GM19238 (cell line): ENCODE measurements around the gene DGKH.
"Not testable (repeated sequence)": the region's sequence is repeated elsewhere in the genome, so short reads cannot be mapped to it uniquely, and the experiment has no call there.

Source experiments
- DNase-seq: peaks from one replicate; pipeline ENCODE4 v3.0.0; 2011; ENCODE audit warnings: low spot score; ENCODE audit not compliant: insufficient read length

DGKH gene

DNA sequence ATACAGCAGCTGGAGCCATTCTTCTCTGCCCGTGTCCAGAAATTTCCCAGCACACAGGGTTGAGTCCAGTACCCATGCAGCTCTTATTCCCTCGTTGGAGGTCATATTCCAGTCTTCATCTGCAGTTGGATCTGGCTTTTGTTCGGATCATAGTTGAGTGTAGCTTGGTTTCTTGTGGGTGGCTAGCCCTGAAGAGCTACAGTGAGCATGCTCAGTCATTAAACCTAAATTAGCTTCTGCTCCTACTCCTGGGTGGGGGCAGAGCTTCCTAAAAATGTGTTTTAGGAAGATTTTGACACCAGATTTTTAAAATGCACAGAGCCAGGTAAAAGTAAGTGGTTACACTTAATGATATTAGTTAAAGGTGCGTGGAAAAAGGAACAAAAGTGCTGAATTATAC, 64.4 kb downstream of the DGKH start:
- DNase-seq: no peak

DNA sequence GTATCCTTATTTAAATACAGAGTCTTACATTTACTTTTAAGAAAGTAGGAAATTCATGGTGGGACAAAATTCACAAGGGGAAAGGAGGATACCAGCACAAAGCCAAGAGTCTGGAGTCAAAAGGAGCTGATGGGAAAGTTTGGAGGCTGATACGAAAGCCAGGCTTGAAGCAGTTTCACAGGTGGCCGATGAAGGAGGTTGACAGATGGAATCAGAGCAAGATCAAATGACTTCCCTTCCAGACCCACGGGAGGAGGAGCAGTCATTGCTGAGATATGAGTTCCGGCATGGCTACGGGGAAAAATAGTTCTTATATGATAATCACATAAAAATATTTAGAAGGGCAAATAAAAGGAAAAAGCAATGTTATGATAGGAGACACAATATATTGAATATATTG, 65.0 kb downstream of the DGKH start:
- DNase-seq: no peak

DNA sequence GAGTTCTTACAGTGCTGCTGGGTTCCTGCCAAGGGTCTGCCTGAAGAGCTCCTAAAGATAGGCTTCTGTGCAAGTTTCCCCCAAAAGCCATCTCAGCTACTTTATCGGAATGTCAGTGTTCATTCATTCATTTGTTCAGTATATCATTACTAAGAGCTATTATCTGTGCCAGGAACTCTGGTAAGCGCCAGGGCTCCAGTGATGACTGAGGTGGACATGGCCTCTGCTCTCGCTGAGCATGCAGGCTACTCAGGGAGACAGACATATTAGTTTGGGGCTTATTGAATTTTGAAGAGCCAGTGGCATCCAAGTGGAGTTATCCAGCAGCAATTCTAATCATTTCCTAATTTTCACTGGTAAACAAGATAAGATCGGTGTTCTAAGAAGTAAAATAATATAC, 65.8 kb downstream of the DGKH start:
- DNase-seq: no peak

DNA sequence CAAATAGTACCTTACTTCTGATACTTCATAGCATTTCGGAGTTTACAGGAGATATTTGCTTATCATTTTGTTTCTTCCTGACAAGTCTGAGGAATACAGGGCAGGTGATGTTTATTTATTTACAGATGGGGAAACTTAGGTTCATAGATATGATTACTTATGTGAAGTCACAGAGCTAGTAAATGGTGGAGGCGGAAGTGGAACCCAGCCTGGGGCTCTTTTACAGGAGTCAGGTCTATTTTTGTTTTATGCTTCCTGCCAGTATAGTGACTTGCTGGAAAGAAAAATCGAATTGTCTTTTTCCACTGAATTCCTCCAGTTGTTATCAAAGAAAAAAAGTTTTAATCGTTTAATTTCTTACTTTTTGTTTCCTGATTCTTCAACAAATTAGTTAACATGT, 66.5 kb downstream of the DGKH start:
- DNase-seq: no peak

DNA sequence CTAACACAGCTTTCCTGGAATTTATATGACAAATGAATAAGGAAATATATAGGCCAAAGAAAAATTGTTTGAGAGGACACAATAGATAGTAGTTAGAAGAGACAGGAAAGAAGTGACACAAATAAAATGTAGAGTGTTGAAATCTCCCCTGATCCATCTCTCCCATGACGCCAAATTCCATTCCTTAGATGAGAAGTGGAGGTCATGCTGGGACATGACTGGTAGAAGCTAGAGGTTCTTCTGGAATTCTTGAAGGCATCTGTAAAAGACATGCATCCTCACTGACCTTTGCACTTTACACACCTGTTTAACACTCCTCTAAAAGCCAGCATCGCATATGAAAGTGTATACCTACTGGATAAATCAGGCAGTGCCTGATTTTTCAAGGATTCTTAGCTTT, 67.8 kb downstream of the DGKH start:
- no peak for DNase-seq

DNA sequence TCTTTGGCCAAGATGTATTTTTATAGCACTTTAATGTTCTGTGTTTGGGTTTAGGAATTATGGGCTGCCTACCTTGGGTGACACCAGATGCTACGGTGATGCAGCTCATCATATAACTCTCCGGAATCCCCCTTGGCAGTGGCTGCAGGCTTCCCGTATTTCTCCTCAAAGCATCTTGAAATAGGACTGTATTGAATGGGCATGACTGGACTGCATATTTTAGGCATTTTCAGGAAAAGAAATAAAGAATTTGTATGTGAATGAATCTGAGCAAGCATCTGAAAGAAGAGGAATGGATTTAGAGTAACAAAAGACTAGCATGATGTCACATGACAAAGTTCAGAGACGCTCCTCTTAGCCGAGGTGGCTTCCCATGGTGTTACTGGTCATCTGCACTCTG, 70.6 kb downstream of the DGKH start:
- no peak for DNase-seq

DNA sequence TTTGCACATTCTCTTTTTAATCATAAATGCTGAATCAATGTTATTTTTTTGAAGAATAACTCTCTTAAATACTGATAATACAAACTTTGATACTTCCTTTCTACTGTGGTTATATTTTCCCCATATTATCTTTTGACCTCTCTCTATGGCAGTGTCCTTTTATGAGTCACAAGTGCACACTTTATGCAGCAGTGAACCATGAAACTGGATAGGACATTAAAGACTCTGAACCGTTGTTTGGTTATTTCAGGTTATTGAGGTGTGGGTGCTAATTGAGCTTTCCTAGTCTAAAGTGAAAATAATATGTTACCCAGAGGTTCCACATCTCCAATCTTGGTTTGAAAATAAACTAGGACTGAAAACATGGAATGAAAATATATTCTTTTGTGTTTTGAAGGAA, 71.4 kb downstream of the DGKH start:
- DNase-seq: no peak

DNA sequence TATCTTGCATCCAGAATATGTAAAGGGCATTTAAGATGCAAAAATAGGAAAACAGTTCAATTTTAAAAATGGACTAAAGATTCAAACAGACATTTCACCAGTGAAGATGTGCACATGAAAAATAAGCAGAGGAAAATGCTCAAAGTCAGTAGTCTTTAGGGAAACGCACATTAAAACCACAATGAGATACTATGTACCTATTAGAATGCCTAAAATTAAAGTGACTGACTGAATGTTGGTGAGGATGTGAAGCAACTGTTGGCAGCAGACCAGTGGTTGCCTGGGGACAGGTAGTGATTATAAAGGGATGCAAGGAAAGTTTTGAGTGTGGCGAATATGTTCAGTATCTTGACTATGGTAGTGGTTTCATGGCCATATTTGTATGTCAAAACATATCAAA, 75.2 kb downstream of the DGKH start:
- no peak for DNase-seq

DNA sequence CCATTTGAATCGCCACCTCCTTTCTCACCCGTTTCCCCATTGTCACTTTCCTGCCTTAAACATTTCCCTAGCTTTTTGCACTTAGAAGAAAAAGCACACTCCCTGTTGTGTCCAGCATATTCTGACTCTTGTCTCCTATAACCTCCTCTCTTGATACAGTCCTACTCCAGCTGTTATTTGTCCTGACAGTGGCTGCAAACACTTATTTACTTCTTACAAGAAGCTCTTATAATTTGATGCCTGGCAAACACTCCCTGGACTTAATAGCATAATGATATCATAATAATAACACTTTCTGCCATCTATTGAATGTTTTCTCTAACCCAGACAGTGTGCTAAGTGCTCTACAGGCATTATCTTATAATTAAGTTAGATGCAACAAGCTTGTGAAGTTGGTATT, 76.6 kb downstream of the DGKH start:
- DNase-seq: no peak

DNA sequence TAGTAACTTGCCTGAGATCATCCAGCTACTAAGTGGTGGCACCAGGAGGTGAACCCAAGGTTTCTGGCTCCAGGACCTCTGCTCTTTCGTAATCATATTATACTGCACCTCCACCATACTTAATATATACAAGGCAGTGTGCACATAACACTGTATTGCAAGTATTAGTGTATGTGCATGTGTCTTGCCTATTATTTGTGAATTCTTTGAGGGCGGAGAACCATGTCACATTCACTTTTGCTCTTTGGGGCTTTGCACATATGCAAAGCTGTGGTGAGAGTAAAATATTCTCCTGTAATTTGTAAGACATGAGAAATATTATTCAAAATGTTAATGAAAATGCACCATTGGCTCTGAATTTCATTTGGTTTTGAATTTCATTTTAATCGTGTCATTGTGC, 78.6 kb downstream of the DGKH start:
- DNase-seq: no peak

DNA sequence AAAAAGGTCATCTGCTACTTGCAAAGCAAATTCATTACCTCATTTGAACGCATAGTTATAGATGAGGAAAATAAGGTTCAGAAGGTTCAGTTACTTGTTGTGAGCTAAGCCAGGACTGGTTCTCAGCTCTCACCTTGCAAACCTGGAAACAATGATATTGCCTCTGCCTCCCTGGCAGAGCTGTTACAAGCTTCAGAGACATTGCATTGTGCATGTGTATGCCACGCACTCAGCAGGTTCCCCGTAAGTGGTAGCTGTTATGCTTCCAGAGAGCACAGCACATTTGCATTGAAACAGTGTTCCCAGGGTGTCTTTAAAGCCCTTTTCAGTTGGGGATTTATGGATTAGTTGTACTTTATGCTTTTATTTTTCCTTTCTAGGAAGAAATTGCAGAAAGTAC, 80.6 kb downstream of the DGKH start:
- no peak for DNase-seq

DNA sequence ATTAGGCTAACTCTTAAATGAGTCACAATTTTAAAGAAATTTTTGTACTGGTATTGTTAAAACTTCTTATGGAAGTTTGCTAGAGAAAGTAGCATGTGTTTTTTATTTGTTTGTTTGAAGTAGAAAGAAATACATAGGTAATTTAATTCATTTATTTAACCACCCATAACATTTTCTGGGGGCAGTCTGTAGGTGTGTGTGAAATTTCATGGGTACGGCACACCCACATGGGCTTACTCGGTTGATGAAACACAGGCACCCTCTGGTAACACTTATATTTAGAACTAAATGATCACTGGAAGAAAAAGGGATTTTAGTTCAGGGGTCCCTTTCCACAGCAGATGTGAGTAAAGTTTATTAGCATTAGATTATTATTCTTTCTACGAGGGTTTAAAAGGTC, 88.1 kb downstream of the DGKH start:
- DNase-seq: no peak

DNA sequence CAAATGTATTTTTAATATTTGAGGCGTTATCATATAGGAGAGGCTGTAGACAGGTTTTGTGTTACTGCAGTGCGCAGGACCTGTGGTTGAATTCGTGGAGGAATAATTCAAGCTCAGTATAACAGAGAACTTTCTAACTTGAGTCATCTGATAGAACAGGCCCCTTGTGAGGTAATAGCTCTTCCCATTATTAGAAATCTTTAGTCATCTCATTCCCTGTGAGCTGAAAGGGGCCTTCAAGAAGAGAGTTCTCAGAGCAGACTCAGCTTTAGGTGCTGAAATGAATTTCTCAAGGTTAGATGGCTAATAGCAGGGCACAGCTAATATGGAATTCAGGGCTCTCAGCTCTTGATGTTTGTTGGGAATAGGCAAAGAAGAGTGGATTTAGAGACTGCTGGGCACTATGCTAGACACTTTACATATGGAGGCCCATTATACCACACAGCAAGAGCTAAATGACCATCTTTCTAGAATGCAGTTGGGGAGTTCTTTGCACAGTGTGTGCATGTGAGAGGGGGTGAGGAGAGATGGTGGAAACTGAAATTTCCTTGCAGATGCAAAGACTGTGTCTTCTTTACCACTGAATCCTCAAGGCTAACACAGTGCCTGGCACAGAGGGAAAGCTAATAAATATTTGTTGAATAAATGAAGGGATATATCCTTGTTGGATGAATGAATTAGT, 89.5 kb downstream of the DGKH start:
- no peak for DNase-seq

DNA sequence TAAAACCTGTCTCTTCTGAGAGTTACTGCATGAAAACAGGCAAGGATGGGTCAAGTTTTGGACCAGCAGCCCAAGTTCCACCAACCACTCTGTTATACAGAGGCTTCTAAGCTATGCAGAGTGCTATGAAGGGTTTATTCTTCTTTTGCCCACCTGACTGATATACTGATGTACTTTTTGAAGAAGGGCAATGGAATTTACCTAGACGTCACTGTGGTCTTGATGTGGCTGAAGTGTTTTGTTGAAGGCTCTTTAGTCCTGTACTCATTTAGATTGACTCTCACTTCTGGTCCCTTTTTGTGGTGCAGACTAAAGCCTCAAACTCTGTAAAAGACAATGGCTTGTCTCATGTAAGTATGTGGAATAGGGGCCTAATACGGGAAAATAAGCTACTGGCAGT, 92.0 kb downstream of the DGKH start:
- no peak for DNase-seq

DNA sequence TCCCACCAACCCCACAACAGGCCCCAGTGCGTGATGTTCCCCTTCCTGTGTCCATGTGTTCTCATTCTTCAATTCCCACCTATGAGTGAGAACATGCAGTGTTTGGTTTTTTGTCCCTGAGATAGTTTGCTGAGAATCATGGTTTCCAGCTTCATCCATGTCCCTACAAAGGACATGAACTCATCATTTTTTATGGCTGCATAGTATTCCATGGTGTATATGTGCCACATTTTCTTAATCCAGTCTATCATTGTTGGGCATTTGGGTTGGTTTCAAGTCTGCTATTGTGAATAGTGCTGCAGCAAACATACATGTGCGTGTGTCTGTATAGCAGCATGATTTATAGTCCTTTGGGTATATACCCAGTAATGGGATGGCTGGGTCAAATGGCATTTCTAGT, 92.6 kb downstream of the DGKH start:
- DNase-seq: not testable (repeated sequence)

DNA sequence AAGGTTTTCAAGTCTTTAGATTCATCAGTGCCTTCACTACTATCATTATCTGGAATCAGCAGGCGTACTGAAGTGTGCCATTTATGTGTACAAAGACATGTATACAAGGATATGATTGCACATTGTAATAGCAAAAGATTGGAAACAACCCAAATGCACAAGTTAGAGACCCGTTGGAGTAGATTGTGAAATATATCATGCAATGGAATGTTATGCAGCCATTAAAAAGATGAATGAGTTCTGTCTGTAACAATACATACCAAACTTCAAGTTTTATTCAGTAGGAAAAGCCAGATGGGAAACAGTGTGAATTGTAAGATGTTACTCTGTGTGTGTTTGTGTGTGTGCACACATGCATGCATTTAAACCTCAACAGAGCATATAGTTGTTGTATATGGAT, 97.9 kb downstream of the DGKH start:
- DNase-seq: no peak

DNA sequence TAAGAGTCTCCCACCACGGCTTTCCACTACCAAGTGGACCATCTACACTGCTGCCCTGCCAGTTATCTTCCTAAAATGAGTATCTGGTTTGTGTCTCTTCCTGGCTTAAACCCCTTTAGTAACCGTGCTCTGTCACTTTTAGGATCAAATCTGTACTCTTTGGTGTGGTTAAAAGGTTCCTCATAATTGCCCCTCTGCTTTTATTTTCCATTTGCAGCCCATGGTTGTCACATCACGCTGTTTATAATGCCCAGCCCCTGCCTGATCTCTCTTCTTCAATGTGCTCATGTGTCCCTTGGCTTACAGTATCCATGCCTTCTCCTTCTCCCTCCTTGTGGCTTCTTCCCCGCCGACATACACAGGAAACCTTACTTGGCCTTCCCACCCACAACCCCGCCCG, 100.1 kb downstream of the DGKH start:
- DNase-seq: no peak

DNA sequence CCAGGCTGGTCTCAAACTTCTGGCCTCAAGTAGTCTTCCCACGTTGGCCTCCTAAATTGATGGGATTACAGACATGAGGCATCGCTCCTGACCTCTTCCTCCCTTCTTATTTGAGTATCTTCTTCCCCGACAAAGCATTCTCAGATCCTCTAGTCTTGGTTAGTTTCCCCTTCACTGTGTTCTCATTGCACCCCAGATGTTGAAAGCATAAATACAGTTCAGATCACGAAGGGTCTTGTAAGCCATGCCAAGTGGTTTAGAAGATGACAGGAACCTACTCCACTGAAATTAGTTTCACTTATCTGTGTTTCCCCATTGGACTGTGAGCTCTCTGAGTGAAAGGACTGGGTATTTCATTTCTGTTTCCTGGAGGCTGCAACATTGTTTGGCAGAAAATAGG, 100.7 kb downstream of the DGKH start:
- no peak for DNase-seq

DNA sequence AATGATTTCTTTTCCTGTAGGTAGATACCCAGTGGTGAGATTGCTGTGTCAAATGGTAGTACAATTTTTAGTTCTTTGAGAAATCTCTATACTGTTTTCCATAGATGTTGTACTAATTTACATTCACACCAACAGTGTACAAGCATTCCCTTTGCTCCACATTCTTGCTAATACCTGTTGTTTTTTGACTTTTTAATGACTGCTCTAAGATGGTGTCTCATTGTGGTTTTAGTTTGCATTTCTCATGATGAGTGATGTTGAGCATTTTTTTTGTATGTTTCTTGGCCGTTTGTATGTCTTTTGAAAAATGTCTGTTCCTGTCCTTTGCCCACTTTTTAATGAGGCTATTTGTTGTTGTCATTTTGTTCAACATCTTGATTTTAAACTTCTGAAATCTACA, 103.3 kb downstream of the DGKH start:
- no peak for DNase-seq

DNA sequence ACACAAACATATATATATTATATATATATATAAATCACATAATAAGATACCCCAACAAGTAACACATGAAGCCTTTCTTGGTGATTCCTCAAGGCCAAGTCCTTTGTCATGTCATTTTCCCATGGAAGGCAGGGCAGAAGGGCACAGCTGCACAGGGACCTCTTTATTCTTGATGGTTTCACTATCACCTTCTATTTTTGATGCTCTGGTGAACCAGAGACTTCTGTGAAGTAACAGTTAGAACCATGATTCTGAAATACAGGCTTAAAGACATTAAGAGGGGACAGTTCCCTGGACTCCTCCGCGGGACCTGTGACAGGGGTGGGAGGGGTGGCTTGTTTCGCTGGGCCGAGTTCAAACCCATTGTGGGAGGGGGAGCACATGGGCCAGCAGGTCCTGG, 104.0 kb downstream of the DGKH start:
- DNase-seq: no peak

DNA sequence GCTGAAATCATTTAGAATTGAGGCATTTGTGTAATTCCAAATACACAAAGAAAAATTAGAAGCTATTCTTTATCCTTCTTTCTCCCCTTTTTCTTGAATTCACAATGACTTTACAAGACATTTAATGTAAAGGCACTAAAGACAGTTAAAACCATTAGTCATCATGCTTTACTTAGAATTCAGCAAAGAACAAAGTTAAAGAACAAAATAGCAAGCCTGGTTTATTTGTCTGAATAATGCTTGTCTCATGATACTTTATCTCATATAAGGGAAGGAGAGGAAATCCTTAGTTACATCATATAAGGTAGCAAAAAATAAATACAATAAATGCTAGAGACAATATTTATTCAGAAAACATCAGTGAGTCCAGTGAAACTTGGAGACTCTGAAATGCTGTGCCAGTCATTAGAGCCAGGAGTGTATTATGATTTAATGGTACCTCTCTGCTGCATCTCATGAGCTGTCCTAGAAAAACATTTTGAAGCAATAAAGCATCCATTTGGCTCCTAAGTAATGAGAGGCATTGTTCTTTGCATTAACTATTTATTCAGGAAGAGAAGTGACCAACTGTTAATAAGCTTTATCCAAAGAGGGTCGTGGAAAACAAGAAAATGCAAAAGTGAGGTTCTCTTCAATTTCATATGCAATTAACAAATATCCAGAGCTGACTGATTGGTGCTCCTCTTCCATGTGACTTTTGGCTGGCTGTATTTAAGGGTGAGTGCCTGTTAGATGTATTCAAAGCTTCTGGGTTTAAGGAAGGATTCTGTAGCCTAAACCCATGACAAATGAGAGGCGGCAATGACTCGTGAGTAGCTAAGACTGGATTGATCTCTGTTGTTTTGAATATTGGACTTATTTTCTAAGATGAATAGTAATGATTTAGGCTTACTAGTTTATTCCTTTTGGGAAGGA, 105.0 kb downstream of the DGKH start:
- DNase-seq: no peak

DNA sequence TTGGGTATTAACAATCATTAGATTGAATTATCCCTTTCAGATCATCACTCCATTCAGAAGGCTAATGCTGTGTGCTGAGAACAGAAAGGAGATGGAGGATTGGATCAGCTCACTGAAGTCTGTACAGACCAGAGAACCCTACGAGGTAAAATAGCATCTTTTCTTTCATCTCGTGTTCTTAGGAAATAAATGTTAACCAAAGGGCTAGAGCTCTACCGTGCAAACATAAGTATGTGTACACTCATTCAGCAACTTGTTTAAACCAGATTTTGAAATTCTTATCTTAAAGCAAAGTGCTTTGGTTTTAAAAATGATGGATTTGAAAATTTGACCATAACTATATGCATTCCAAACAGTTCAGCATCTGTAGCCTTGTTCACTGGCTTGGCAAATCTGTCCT, 106.8 kb downstream of the DGKH start:
- no peak for DNase-seq

DNA sequence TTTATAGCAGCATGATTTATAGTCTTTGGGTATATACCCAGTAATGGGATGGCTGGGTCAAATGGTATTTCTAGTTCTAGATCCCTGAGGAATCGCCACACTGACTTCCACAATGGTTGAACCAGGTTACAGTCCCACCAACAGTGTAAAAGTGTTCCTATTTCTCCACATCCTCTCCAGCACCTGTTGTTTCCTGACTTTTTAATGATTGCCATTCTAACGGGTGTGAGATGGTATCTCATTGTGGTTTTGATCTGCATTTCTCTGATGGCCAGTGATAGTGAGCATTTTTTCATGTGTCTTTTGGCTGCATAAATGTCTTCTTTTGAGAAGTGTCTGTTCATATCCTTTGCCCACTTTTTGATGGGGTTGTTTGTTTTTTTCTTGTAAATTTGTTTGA, 114.9 kb downstream of the DGKH start:
- DNase-seq: not testable (repeated sequence)
